Measurements from ENCODE around the gene AATF.

AATF gene

GRCh38 chr17:36948717-36949460, at the start of gene AATF:
Gene AATF (plus strand): TSS chr17:36948954. CDS start chr17:36949126, 172 bp downstream.
- DNase-seq: peak; percentile 97

- DNase-seq: no peak
Observed at GRCh38 chr17:36899250-36900159, 49.2 kb upstream of the AATF start.

- DNase-seq: no peak
Observed at GRCh38 chr17:36900160-36900512, 48.6 kb upstream of the AATF start.

- no peak for DNase-seq
Observed at GRCh38 chr17:36901506-36901905, 47.2 kb upstream of the AATF start.

- no peak for DNase-seq
Observed at GRCh38 chr17:36907407-36907806, 41.3 kb upstream of the AATF start.

GRCh38 chr17:36910513-36910912, 38.2 kb upstream of the AATF start:
- no peak for DNase-seq

- DNase-seq: no peak
Observed at GRCh38 chr17:36911001-36911400, 37.8 kb upstream of the AATF start.

GRCh38 chr17:36913132-36913531, 35.6 kb upstream of the AATF start:
- no peak for DNase-seq

GRCh38 chr17:36918211-36918691, 30.5 kb upstream of the AATF start:
- no peak for DNase-seq

GRCh38 chr17:36919407-36919968, 29.3 kb upstream of the AATF start:
- no peak for DNase-seq

GRCh38 chr17:36920032-36921005, 28.4 kb upstream of the AATF start:
- peak; percentile 51 for DNase-seq

- DNase-seq: peak; percentile 85
Observed at GRCh38 chr17:36921095-36921851, 27.5 kb upstream of the AATF start.

- no peak for DNase-seq
Observed at GRCh38 chr17:36922175-36922574, 26.6 kb upstream of the AATF start.

- no peak for DNase-seq
Observed at GRCh38 chr17:36923814-36924221, 24.9 kb upstream of the AATF start.

- DNase-seq: no peak
Observed at GRCh38 chr17:36926226-36926625, 22.5 kb upstream of the AATF start.

GRCh38 chr17:36926701-36927100, 22.1 kb upstream of the AATF start:
- DNase-seq: no peak

- DNase-seq: no peak
Observed at GRCh38 chr17:36928471-36929345, 20.0 kb upstream of the AATF start.

- DNase-seq: no peak
Observed at GRCh38 chr17:36929851-36930582, 18.7 kb upstream of the AATF start.

- DNase-seq: no peak
Observed at GRCh38 chr17:36930583-36930900, 18.2 kb upstream of the AATF start.

- no peak for DNase-seq
Observed at GRCh38 chr17:36931096-36931696, 17.6 kb upstream of the AATF start.

All from stimulated activated CD4-positive, alpha-beta T cell treated with anti-CD3 and anti-CD28 coated beads, Interleukin-15, amount 100 ng/mL, for 24 hours (primary cell).